ENCODE results near the gene EARS2. TPM values are rescaled to one million over a fixed set of nuclear protein-coding genes. Genes with fewer than 3 reads are reported as not detected.

Gene EARS2
- total and polyA plus RNA-seq, 2 of the 8 experiments (the other 6 are each of a cell fraction or from before 2014, with no cell fraction given) = 47.8 to 111 TPM

- Histone ChIP-seq H3K4me3 (ENCODE audit: extremely low read depth in 1 of 4, insufficient read depth in 2 of 4, low read depth in 3 of 4, low read length in 4 of 4) (no peak overlapping the region), H3K27ac (ENCODE audit: low read depth, low read length) (no peak overlapping the region), H3K9ac (replicated peaks in 1 of 4; ENCODE audit: extremely low read depth in 1 of 4, low read depth in 3 of 4, low read length in 3 of 4) (no peak overlapping the region), H3K9me3 (ENCODE audit: insufficient read depth in 2 of 2, low read depth in 1 of 2, low read length in 1 of 2) (no peaks in the 10 kb centered on the region), H3K4me2 (ENCODE audit: insufficient read depth in 1 of 2, low read depth in 2 of 2, low read length in 2 of 2) (no peak overlapping the region), H3K23ac (ENCODE audit: insufficient read length) (no peak overlapping the region), H3K27me3 (replicated peaks in 1 of 4; ENCODE audit: control insufficient read depth in 3 of 4, extremely low read depth in 1 of 4, insufficient read depth in 3 of 4, low read length in 3 of 4) (no peaks in the 10 kb centered on the region; a peak in 1 of 7 replicates), H2BK120ac (replicated peaks; ENCODE audit: low read depth, low read length) (no peak overlapping the region), H3K4me1 (replicated peaks in 1 of 4; ENCODE audit: control insufficient read depth in 3 of 4, insufficient read depth in 4 of 4, low read length in 3 of 4) (no peaks in the 10 kb centered on the region), H2BK5ac (ENCODE audit: low read depth, low read length) (no peak overlapping the region), H2BK20ac (ENCODE audit: low read length) (no peak overlapping the region), H3K4ac (replicated peaks; ENCODE audit: insufficient read length, low read depth, low read length) (no peak overlapping the region), H4K20me1 (replicated peaks in 1 of 2; ENCODE audit: control insufficient read depth in 1 of 2, insufficient read depth in 2 of 2, low read length in 2 of 2) (peaks cover 0 to 1% of the 10 kb centered on the region in 2 experiments), H3K14ac (ENCODE audit: insufficient read length) (no peak overlapping the region), H4K8ac (ENCODE audit: extremely low read depth, insufficient read depth, low read length) (no peak overlapping the region), H2AFZ (ENCODE audit: low read length) (no peak overlapping the region), H4K5ac (ENCODE audit: insufficient read length, low read depth, low read length) (no peak overlapping the region), H2BK12ac (ENCODE audit: low read depth, low read length) (no peak overlapping the region), H4K91ac (replicated peaks; ENCODE audit: insufficient read length, low read length) (no peak overlapping the region), H3K79me1 (ENCODE audit: low read depth, low read length) (no peaks in the 10 kb centered on the region), H3K18ac (ENCODE audit: extremely low read depth, low read length) (no peak overlapping the region), H2AK5ac (ENCODE audit: low read depth, low read length) (no peak overlapping the region), H3K36me3 (ENCODE audit: control insufficient read depth in 2 of 4, insufficient read depth in 4 of 4, low read length in 3 of 4) (peaks cover 2 to 16% (median 10%) of the 10 kb centered on the region in 4 experiments; a peak in 5 of 8 replicates), H3K56ac (replicated peaks; ENCODE audit: insufficient read length, low read depth, low read length) (no peak overlapping the region), H2BK15ac (ENCODE audit: low read length) (no peak overlapping the region), H3K79me2 (ENCODE audit: control insufficient read depth in 1 of 2, insufficient read depth in 2 of 2, low read length in 2 of 2) (no peaks in the 10 kb centered on the region), H3K23me2 (ENCODE audit: low read depth, low read length) (no peaks in the 10 kb centered on the region)
- 94% methylated on average over 4 of the region's 4 CpGs; no CpG with 5 or more reads in 1 of the 2 experiments for WGBS, 2 experiments (ENCODE audit: extremely low coverage in 1 of 2, insufficient coverage in 1 of 2, insufficient read length in 1 of 2, insufficient replicate concordance in 2 of 2, low coverage in 1 of 2, low lambda C conversion rate in 2 of 2, missing lambda C conversion rate in 1 of 2)
- ChIA-PET POLR2A (ENCODE audit: partially characterized antibody) (interaction anchor here (1.2 to 3.3 kb wide), 2 partner anchors 16 to 41 kb away, joined by 3 to 7 read pairs; partner anchors contain the start of genes EARS2 and UBFD1), CTCF (ENCODE audit: partially characterized antibody) (interaction anchor here (0.8 kb wide), 1 partner anchor 454 kb away, joined by 3 read pairs; no protein-coding TSS in a partner anchor)
- DNase-seq (ENCODE audit: low read depth in 1 of 2, low spot score in 2 of 2) (no peak), FAIRE-seq (no peak)
- no peak for TF ChIP-seq HDAC6 (IDR thresholded peaks at IDR 0.05; ENCODE audit: low read depth, low read length)
- TF ChIP-seq FOSL1 (IDR thresholded peaks at IDR 0.05; ENCODE audit: insufficient read depth, low read depth, low read length) = no peak
- no peak for TF ChIP-seq CTBP2 (IDR thresholded peaks at IDR 0.05; ENCODE audit: borderline replicate concordance, insufficient read depth, insufficient read length, low read length)
- TF ChIP-seq EZH2 (IDR thresholded peaks at IDR 0.05; ENCODE audit: low read depth, low read length, severe bottlenecking) = no peak
Measured at GRCh38 chr16:23516366-23517137, 40.6 kb downstream of the EARS2 start.
